K562 (cell line): ENCODE data around the gene TRABD2B. TPM values are rescaled to one million over a fixed set of nuclear protein-coding genes. Genes with fewer than 3 reads are reported as not detected.

Experiments
- ARID2 ChIP-seq: fragments of 450-650 bp; IDR thresholded peaks from 2 replicates; pipeline ENCODE4 v1.6.1; 2017; ENCODE audit warnings: antibody characterized with exemption, mild to moderate bottlenecking
- HNRNPLL ChIP-seq: fragments of 200-400 bp; formaldehyde crosslinking; IDR thresholded peaks from 2 replicates; pipeline ENCODE4 v1.6.1; 2017; ENCODE audit warnings: low read length, low read depth, mild to moderate bottlenecking; ENCODE audit not compliant: poor library complexity, severe bottlenecking
- NCOA4 ChIP-seq: fragments of 450-650 bp; IDR thresholded peaks from 2 replicates; pipeline ENCODE4 v1.6.1; 2018; ENCODE audit warnings: mild to moderate bottlenecking; ENCODE audit not compliant: partially characterized antibody
- NFIX ChIP-seq: fragments of 250-450 bp; sonication (Bioruptor Pico); IDR thresholded peaks from 2 replicates; pipeline ENCODE4 v1.4.0; 2020; ENCODE audit warnings: low read depth, mild to moderate bottlenecking, moderate library complexity
- PHF20 ChIP-seq: fragments of 450-650 bp; IDR thresholded peaks from 2 replicates; pipeline ENCODE4 v1.6.1; 2018; ENCODE audit not compliant: partially characterized antibody
- POLR2AphosphoS2 ChIP-seq: IDR thresholded peaks from 2 replicates; pipeline ENCODE4 v1.6.1; 2012; ENCODE audit warnings: low read length, improper control_type of control experiment
- PPARD ChIP-seq: fragments of 250-450 bp; sonication (Bioruptor Pico); IDR thresholded peaks from 2 replicates; pipeline ENCODE4 v1.8.0; 2022; ENCODE audit warnings: inconsistent platforms, mild to moderate bottlenecking, moderate library complexity
- SIRT6 ChIP-seq: IDR thresholded peaks from one replicate; pipeline ENCODE4 v1.6.1; 2012; ENCODE audit warnings: low read depth, mild to moderate bottlenecking, control low read depth, inconsistent platforms, low read length, moderate library complexity
- STAG1 ChIP-seq: sonication (generic); formaldehyde crosslinking; IDR thresholded peaks from 2 replicates; pipeline ENCODE4 v1.5.0; 2020; ENCODE audit warnings: missing genetic modification reagents, borderline replicate concordance
- ZNF609 ChIP-seq: sonication (generic); formaldehyde crosslinking; IDR thresholded peaks from 2 replicates; pipeline ENCODE4 v1.8.1; 2023; ENCODE audit warnings: missing genetic modification reagents, mild to moderate bottlenecking, borderline replicate concordance
- polyA plus RNA-seq, 8 experiments: library from polyadenylated mRNA; depleted of rRNA in 4 of 8; stranded (reverse) in 5 of 8; unstranded in 3 of 8; fragments of >200 nt; fragmentation: Nextera tagmentation in 2 of 8; fragmentation: Illumina TruSeq in 1 of 8; extraction: Ambion mirVana in 2 of 8; extraction: Trizol in 1 of 8; gene quantifications; 2 replicates each; pipeline versions ENCODE4 v1.2.1 to v1.2.3, GENCODE V29; 2011 to 2014; ENCODE audit warnings: inconsistent platforms in 1 of 8, missing spikeins in 1 of 8
- total RNA-seq, 7 experiments: library from RNA; depleted of rRNA in 6 of 7; stranded (reverse); fragments of >200 nt in 6 of 7; fragmentation: Illumina TruSeq in 2 of 7; extraction: Trizol in 2 of 7; gene quantifications; 2 replicates each; pipeline versions ENCODE4 v1.2.1 to v1.2.3, GENCODE V29; 2011 to 2021; ENCODE audit warnings: low replicate concordance in 1 of 7
- TF ChIP-seq, protein P1 (sequence below): fragments of 450-650 bp; IDR thresholded peaks from 2 replicates; pipeline ENCODE4 v1.6.1; 2017; ENCODE audit warnings: mild to moderate bottlenecking, moderate library complexity

The TRABD2B gene
- total and polyA plus RNA-seq, 9 of the 15 experiments (the other 6 are each of a cell fraction or from before 2014, with no cell fraction given), result not detected

DNA sequence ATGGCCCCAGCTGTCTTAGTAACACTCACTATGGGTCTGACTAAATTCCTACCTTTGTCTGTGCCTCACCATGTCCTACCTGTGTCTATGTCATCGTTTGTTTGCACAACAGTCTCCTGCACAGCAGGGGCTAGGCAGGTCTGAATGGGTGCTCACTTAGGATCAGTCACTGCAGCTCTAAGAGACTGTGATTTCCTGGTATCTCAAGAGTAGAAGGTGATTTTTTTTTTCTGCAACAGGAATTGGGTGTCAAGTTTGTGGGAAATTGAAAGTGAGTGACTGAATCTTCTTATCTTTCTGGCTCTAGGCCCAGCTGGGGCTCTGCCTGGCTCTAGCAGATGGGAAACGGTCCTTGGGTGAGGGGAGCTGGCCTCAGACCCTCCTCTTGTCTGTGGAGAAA is 46.4 kb upstream of the TRABD2B start (continued):
- TF ChIP-seq, protein P1, sequence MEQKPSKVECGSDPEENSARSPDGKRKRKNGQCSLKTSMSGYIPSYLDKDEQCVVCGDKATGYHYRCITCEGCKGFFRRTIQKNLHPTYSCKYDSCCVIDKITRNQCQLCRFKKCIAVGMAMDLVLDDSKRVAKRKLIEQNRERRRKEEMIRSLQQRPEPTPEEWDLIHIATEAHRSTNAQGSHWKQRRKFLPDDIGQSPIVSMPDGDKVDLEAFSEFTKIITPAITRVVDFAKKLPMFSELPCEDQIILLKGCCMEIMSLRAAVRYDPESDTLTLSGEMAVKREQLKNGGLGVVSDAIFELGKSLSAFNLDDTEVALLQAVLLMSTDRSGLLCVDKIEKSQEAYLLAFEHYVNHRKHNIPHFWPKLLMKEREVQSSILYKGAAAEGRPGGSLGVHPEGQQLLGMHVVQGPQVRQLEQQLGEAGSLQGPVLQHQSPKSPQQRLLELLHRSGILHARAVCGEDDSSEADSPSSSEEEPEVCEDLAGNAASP, result no peak
- no peak for TF ChIP-seq PHF20
- TF ChIP-seq NCOA4, result no peak
- no peak for TF ChIP-seq POLR2AphosphoS2
- TF ChIP-seq STAG1 (CRISPR knock-in tag), result no peak
- no peak for TF ChIP-seq ARID2
- no peak for TF ChIP-seq PPARD (CRISPR knock-in tag)
- no peak for TF ChIP-seq ZNF609 (CRISPR knock-in tag)
- no peak for TF ChIP-seq SIRT6
- no peak for TF ChIP-seq HNRNPLL
- TF ChIP-seq NFIX (CRISPR knock-in tag), result no peak
